ENCODE measurements around the gene FAM171A1. TPM values are rescaled to one million over a fixed set of nuclear protein-coding genes. Genes with fewer than 3 reads are reported as not detected.

The FAM171A1 gene
- polyA plus RNA-seq, 1 donor (not counting 4 experiments of a cell fraction or from before 2014, with no cell fraction given), result 8.8 TPM

DNA sequence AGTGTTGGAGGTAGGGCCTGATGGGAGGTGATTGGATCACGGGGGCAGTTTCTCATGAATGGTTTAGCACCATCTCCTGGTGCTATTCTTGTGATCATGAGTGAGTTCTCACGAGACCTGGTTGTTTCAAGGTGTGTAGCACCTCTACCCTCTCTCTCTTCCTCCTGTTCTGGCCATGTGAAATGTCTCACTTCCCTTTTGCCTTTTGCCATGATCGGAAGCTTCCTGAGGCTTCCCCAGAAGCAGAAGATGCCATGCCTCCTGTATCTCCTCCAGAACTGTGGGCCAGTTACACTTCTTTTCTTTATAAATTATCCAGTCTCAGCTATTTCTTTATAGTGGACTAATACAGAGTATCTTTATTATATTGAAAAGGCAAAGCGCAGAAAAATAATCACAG lies 90.1 kb downstream of the FAM171A1 start:
- H3K4me1 ChIP-seq (ENCODE audit: control insufficient read depth, extremely low read depth, insufficient read depth, low read length), result no peaks in the 10 kb centered on the region
- no peaks in the 10 kb centered on the region for H3K79me2 ChIP-seq (ENCODE audit: control insufficient read depth, insufficient read depth, low read length)
- H3K9me3 ChIP-seq (ENCODE audit: control insufficient read depth, low read depth, low read length), result no peaks in the 10 kb centered on the region
- no peaks in the 10 kb centered on the region for H3K27me3 ChIP-seq (ENCODE audit: control insufficient read depth, extremely low read depth, insufficient read depth, low read length)
- H3K4me2 ChIP-seq (ENCODE audit: control insufficient read depth, extremely low read depth, insufficient read depth, low read depth, low read length), result no peak overlapping the region
- H3K36me3 ChIP-seq (ENCODE audit: control insufficient read depth in 2 of 2, extremely low read depth in 1 of 2, insufficient read depth in 2 of 2, low read length in 2 of 2), result peaks cover 0 to 9% of the 10 kb centered on the region in 2 experiments
- DNase-seq (ENCODE audit: low read depth, low spot score) (no peak), FAIRE-seq (no peak)
- H3K9ac ChIP-seq (ENCODE audit: control insufficient read depth, extremely low read depth, insufficient read depth, low read length), result no peak overlapping the region
- dilution Hi-C loops (cut with MboI; ENCODE audit: extremely low pct_ligation_motif_present, low sequenced_read_pairs), result no loop called here
- no peaks in the 10 kb centered on the region for H3K9me1 ChIP-seq (ENCODE audit: control insufficient read depth, extremely low read depth, insufficient read depth, low read length)
- no peak overlapping the region for H3K27ac ChIP-seq (ENCODE audit: control insufficient read depth, insufficient read depth, low read length)
- H4K20me1 ChIP-seq (ENCODE audit: control insufficient read depth, extremely low read depth, insufficient read depth, low read length), result no peaks in the 10 kb centered on the region
- no peak for TF ChIP-seq CTCF (optimal IDR thresholded peaks at IDR 0.05 in 1 of 3, IDR thresholded peaks at IDR 0.05 in 1 of 3, conservative IDR thresholded peaks at IDR 0.05 in 1 of 3; ENCODE audit: extremely low read depth in 1 of 3, insufficient read depth in 2 of 3, low read length in 3 of 3)
- TF ChIP-seq EZH2 (IDR thresholded peaks at IDR 0.05; ENCODE audit: low read length), result no peak
- no peak overlapping the region for H3K4me3 ChIP-seq (ENCODE audit: control insufficient read depth in 2 of 3, extremely low read depth in 1 of 3, insufficient read depth in 2 of 3, low read depth in 1 of 3, low read length in 3 of 3)
- no peak overlapping the region for H2AFZ ChIP-seq (ENCODE audit: control insufficient read depth, low read length)

DNA sequence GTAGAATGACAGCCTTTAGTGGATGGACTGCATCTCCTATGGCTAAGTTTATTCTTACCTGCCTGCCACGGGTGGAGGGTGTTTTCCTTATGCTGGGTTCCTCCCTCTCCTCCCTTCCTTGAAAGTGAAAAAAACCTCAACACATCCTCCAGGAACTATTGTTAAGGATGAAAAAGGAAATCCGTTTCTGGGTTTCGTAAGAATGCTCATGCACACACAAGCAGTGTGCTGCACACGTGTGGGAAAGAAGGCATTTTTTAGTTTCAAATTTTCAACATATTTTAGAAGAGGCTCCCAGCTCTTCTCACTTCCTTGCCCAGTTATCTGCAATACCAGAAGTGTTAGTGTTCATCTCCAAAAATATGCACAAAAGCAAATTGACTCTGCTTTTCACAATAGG lies 90.6 kb downstream of the FAM171A1 start:
- H3K79me2 ChIP-seq (ENCODE audit: control insufficient read depth, insufficient read depth, low read length), result no peaks in the 10 kb centered on the region
- H2AFZ ChIP-seq (ENCODE audit: control insufficient read depth, low read length), result no peak overlapping the region
- H3K36me3 ChIP-seq (ENCODE audit: control insufficient read depth in 2 of 2, extremely low read depth in 1 of 2, insufficient read depth in 2 of 2, low read length in 2 of 2), result peaks cover 0 to 9% of the 10 kb centered on the region in 2 experiments
- H3K9me3 ChIP-seq (ENCODE audit: control insufficient read depth, low read depth, low read length), result no peaks in the 10 kb centered on the region
- no peak overlapping the region for H3K9ac ChIP-seq (ENCODE audit: control insufficient read depth, extremely low read depth, insufficient read depth, low read length)
- H3K27me3 ChIP-seq (ENCODE audit: control insufficient read depth, extremely low read depth, insufficient read depth, low read length), result no peaks in the 10 kb centered on the region
- no peak overlapping the region for H3K4me2 ChIP-seq (ENCODE audit: control insufficient read depth, extremely low read depth, insufficient read depth, low read depth, low read length)
- TF ChIP-seq CTCF (optimal IDR thresholded peaks at IDR 0.05 in 1 of 3, IDR thresholded peaks at IDR 0.05 in 1 of 3, conservative IDR thresholded peaks at IDR 0.05 in 1 of 3; ENCODE audit: extremely low read depth in 1 of 3, insufficient read depth in 2 of 3, low read length in 3 of 3), result no peak
- TF ChIP-seq EZH2 (IDR thresholded peaks at IDR 0.05; ENCODE audit: low read length), result no peak
- FAIRE-seq (no peak), DNase-seq (ENCODE audit: low read depth, low spot score) (no peak)
- H3K27ac ChIP-seq (ENCODE audit: control insufficient read depth, insufficient read depth, low read length), result no peak overlapping the region
- no peaks in the 10 kb centered on the region for H3K4me1 ChIP-seq (ENCODE audit: control insufficient read depth, extremely low read depth, insufficient read depth, low read length)
- H3K4me3 ChIP-seq (ENCODE audit: control insufficient read depth in 2 of 3, extremely low read depth in 1 of 3, insufficient read depth in 2 of 3, low read depth in 1 of 3, low read length in 3 of 3), result no peak overlapping the region
- no peaks in the 10 kb centered on the region for H3K9me1 ChIP-seq (ENCODE audit: control insufficient read depth, extremely low read depth, insufficient read depth, low read length)
- H4K20me1 ChIP-seq (ENCODE audit: control insufficient read depth, extremely low read depth, insufficient read depth, low read length), result no peaks in the 10 kb centered on the region
- dilution Hi-C loops (cut with MboI; ENCODE audit: extremely low pct_ligation_motif_present, low sequenced_read_pairs), result no loop called here
